ENCODE data around the gene CD6. TPM values are rescaled to one million over a fixed set of nuclear protein-coding genes. Genes with fewer than 3 reads are reported as not detected.

CD6 gene
- total RNA-seq, 1 donor from 2014 or later, result 0.47 TPM

DNA sequence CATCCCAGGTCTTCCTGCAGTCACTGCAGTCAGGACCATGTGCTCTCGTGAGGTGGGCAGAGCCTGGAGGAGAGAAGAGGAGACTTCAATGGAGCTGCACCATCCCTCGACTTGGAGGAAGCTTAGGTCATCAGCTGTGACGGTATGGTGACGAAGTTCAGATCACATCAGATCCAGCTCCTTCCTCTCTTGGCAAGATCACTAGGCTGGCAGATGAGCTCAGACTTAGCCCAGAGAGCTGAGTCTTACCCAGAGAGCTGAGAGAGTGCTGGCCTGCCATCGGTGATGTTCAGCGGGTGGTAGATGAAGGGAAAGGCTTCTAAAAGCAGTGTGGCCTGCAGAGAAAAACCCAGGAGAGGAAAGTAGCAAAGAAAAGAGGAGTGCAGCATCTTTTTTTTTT is 17.7 kb upstream of the CD6 start:
- Histone ChIP-seq H3K36me3 (no peaks in the 10 kb centered on the region), H3K27me3 (ENCODE audit: low read depth) (peaks cover 17% of the 10 kb centered on the region), H3K4me1 (peaks cover 37% of the 10 kb centered on the region), H3K4me3 (no peak overlapping the region), H3K27ac (replicated peaks) (peak overlapping the region; percentile 92), H3K9me3 (replicated peaks) (no peaks in the 10 kb centered on the region)
- TF ChIP-seq, protein P1, sequence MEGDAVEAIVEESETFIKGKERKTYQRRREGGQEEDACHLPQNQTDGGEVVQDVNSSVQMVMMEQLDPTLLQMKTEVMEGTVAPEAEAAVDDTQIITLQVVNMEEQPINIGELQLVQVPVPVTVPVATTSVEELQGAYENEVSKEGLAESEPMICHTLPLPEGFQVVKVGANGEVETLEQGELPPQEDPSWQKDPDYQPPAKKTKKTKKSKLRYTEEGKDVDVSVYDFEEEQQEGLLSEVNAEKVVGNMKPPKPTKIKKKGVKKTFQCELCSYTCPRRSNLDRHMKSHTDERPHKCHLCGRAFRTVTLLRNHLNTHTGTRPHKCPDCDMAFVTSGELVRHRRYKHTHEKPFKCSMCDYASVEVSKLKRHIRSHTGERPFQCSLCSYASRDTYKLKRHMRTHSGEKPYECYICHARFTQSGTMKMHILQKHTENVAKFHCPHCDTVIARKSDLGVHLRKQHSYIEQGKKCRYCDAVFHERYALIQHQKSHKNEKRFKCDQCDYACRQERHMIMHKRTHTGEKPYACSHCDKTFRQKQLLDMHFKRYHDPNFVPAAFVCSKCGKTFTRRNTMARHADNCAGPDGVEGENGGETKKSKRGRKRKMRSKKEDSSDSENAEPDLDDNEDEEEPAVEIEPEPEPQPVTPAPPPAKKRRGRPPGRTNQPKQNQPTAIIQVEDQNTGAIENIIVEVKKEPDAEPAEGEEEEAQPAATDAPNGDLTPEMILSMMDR (IDR thresholded peaks at IDR 0.05; ENCODE audit: borderline replicate concordance), result no peak
- no peak for DNase-seq
- intact Hi-C loops (cut with micrococcal nuclease), result no loop called here

DNA sequence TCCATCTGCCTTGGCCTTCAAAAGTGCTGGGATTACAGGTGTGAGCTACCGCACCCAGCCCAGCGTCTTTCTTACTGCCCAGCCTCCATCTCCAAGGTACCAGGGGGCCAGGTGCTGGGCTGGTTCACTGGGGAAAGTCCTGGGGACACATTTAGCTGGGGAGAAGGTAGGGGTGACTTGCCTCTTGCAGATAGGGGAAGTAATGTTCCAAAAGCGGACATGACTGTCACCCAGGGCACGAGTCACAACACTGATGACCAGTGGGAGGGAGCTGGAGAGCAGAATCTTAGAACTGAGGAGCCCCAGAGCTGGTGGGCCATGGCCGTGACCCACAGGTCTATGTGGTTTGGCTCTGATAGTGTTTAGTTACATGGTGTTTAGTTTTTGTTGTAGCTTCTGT is 17.1 kb upstream of the CD6 start:
- intact Hi-C loops (cut with micrococcal nuclease), result no loop called here
- DNase-seq, result no peak
- H3K4me1 ChIP-seq, result peaks cover 33% of the 10 kb centered on the region
- no peaks in the 10 kb centered on the region for H3K36me3 ChIP-seq
- TF ChIP-seq, protein P1 (IDR thresholded peaks at IDR 0.05; ENCODE audit: borderline replicate concordance), result no peak
- H3K27me3 ChIP-seq (ENCODE audit: low read depth), result peaks cover 17% of the 10 kb centered on the region
- H3K4me3 ChIP-seq, result no peak overlapping the region
- no peaks in the 10 kb centered on the region for H3K9me3 ChIP-seq (replicated peaks)
- no peak overlapping the region for H3K27ac ChIP-seq (replicated peaks)

DNA sequence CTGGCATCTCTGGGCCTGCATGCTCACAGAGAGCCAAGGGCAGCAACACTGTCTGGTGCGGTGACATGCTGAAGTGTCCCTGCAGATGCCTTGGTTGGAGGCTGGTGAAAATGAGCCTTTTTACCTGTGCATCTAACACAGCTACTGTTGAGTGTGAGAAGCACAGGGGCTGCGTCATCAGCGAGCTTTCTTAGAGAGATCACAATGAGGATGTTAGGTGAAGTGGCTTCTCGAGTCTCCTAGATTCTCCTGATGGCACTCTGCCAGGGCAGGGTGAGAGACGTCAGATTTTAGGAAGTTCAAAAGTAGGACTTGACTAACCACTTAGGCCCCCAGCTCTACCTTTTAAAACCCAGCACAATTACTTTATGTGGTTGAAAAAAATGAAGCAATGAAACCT is 15.9 kb upstream of the CD6 start:
- Histone ChIP-seq H3K4me3 (no peak overlapping the region), H3K36me3 (no peaks in the 10 kb centered on the region), H3K27me3 (ENCODE audit: low read depth) (peaks cover 10% of the 10 kb centered on the region), H3K4me1 (peaks cover 23% of the 10 kb centered on the region), H3K27ac (replicated peaks) (no peak overlapping the region), H3K9me3 (replicated peaks) (no peaks in the 10 kb centered on the region)
- DNase-seq, result no peak
- TF ChIP-seq, protein P1 (IDR thresholded peaks at IDR 0.05; ENCODE audit: borderline replicate concordance), result no peak
- intact Hi-C loops (cut with micrococcal nuclease), result no loop called here

- H3K27ac ChIP-seq (replicated peaks), result no peak overlapping the region
- intact Hi-C loops (cut with micrococcal nuclease), result no loop called here
Observed at GRCh38 chr11:60957188-60957587, 14.3 kb upstream of the CD6 start.

DNA sequence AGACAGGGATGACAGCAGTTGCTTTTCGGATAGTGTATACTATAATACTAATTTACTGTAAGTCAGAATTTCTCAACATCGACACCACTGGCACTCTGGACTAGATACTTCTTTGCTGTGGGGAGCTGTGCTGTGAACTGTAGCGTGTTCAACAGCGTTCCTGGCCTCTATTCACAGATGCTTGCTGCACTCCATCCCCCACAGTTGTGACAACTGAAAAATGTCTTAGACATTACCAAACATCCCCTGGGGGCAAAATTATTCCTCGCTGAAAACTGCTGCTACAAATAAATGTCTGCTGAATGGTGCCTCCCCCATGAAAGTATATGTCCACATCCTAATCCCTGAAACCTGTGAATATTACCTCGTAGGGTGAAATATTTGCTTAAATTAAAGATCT is 12.0 kb upstream of the CD6 start:
- DNase-seq, result no peak
- intact Hi-C loops (cut with micrococcal nuclease), result no loop called here
- no peak overlapping the region for H3K27ac ChIP-seq (replicated peaks)
- H3K9me3 ChIP-seq (replicated peaks), result no peaks in the 10 kb centered on the region
- TF ChIP-seq, protein P1 (IDR thresholded peaks at IDR 0.05; ENCODE audit: borderline replicate concordance), result no peak
- H3K4me3 ChIP-seq, result no peak overlapping the region
- H3K27me3 ChIP-seq (ENCODE audit: low read depth), result no peaks in the 10 kb centered on the region
- no peaks in the 10 kb centered on the region for H3K36me3 ChIP-seq
- H3K4me1 ChIP-seq, result peaks cover 12% of the 10 kb centered on the region

More at GRCh38 chr11:60957188-60957587, 14.3 kb upstream of the CD6 start:
- no peaks in the 10 kb centered on the region for H3K27me3 ChIP-seq (ENCODE audit: low read depth)
- no peak for DNase-seq
- no peaks in the 10 kb centered on the region for H3K9me3 ChIP-seq (replicated peaks)
- no peak overlapping the region for H3K4me3 ChIP-seq
- H3K4me1 ChIP-seq, result peaks cover 17% of the 10 kb centered on the region
- TF ChIP-seq, protein P1 (IDR thresholded peaks at IDR 0.05; ENCODE audit: borderline replicate concordance), result no peak
- no peaks in the 10 kb centered on the region for H3K36me3 ChIP-seq

- TF ChIP-seq, protein P1 (IDR thresholded peaks at IDR 0.05; ENCODE audit: borderline replicate concordance), result no peak
- intact Hi-C loops (cut with micrococcal nuclease), result no loop called here
Observed at GRCh38 chr11:60960405-60960804, 11.1 kb upstream of the CD6 start.

More at GRCh38 chr11:60960405-60960804, 11.1 kb upstream of the CD6 start:
- Histone ChIP-seq H3K27me3 (ENCODE audit: low read depth) (no peaks in the 10 kb centered on the region), H3K4me3 (no peak overlapping the region), H3K9me3 (replicated peaks) (no peaks in the 10 kb centered on the region), H3K4me1 (peaks cover 12% of the 10 kb centered on the region), H3K36me3 (no peaks in the 10 kb centered on the region), H3K27ac (replicated peaks) (no peak overlapping the region)
- DNase-seq, result no peak

Measured in left ventricle myocardium inferior (tissue), 1 donor.